Measurements from ENCODE around the gene NPTX1.
"Not testable (repeated sequence)": the region's sequence is repeated elsewhere in the genome, so short reads cannot be mapped to it uniquely, and the experiment has no call there.

The NPTX1 gene, protein sequence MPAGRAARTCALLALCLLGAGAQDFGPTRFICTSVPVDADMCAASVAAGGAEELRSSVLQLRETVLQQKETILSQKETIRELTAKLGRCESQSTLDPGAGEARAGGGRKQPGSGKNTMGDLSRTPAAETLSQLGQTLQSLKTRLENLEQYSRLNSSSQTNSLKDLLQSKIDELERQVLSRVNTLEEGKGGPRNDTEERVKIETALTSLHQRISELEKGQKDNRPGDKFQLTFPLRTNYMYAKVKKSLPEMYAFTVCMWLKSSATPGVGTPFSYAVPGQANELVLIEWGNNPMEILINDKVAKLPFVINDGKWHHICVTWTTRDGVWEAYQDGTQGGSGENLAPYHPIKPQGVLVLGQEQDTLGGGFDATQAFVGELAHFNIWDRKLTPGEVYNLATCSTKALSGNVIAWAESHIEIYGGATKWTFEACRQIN

DNA sequence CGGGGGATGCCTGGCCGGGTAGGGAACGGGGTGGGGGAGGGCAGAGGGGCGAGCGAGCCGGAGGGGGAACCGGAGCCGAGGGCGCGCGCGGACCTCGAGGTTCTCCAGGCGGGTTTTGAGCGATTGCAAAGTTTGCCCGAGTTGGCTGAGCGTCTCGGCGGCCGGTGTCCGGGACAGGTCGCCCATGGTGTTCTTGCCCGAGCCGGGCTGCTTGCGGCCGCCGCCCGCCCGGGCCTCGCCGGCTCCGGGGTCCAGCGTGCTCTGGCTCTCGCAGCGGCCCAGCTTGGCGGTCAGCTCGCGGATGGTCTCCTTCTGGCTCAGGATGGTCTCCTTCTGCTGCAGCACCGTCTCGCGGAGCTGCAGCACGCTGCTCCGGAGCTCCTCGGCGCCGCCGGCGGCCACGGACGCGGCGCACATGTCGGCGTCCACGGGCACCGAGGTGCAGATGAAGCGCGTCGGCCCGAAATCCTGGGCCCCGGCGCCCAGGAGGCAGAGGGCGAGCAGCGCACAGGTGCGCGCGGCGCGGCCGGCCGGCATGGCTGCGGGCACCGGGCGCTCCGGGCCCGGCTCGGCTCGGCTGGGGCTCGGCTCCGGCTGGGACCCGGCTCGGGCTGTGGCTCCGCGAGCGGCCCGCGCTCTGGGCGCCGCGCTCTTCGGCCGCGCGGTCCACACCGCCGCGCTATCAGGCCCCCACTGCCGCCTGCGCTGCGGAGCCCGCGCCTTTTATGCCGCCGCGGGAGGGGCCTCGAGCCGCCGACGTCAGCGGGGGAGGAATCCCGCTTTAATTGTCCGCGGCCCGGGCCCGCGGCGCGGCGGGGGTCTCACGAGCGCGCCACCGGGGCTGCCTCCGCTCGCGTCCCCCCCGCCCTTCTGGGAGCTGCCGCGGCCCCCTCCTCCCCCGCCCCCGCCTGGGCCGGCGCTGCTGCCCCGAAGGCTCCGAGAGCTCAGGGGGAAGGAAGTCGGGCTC lies at the start of gene NPTX1:
TSS of gene NPTX1 (minus strand) at position 698 of the 967 bp plus-strand sequence. CDS start at position 537, 161 bp downstream.
- DNase-seq (ENCODE audit: low read depth), result no peak

- DNase-seq (ENCODE audit: low read depth), result no peak
Observed at GRCh38 chr17:80523956-80524712, 47.7 kb upstream of the NPTX1 start.

DNA sequence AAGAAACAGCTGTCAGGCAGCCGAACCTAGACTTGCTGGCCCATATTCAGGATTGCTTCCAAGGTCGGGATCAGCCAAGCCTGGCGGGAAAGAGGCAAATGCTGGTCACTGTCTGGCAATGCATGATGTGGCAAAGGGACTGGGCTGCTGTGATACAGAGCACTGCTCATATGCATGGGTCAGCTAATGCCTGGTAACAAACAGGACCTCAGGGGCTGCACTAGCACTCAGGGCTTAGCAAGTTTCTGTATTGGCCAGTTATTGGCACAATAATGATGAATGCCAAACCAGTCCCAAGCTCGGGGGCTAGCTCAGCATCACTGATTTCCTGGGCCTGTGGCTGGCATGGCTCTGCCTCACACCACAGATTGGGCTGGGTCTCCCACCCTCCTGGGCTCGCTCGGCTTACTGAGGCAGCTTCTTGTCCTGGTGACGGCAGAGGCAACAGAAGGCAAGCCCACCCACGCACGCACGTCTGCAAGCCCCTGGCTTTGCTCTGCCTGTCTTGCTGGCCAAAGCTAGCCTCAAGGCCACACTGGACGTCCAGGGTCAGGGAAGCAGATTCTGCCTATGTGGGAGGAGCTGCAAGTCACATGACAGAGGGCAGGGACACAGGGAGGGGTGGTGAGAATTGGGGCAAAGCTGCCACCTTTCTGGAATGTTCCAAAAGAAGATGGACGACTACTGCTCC lies 46.8 kb upstream of the NPTX1 start:
- DNase-seq (ENCODE audit: low read depth), result no peak

GRCh38 chr17:80520810-80521455 lies 44.5 kb upstream of the NPTX1 start:
- no peak for DNase-seq (ENCODE audit: low read depth)

DNA sequence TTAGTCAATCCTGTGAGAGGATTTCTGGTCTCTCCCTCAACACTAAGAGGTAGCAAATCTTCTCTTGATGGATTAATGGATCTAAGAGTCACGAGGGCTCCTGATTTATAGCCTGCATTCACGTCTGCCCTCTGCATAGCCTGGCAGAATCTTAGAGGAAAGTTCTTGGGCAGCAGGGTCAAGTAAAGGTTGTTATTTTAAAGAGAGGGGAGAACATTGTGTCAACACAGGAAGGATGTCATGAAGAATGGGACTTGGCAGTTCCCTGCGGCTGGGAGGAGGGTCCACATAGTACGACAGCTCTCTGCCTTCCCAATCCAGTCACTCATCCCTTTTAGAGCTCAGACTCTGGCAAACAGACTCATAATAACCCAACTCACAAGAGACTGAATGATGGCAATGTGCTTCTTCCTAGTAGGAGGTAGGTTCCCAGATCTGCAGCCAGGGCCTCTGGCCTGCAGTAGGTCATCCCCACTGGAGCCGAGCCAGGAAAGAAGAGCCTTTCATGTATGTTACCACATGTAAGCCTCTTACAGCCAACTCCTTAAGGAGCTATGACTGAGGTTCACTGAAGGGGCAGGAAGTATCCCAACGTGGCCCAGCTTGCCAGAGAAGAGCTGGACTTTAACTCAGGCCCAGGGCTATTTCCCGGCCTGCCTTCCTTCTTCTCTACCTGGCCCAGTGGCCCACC lies 42.8 kb upstream of the NPTX1 start:
- no peak for DNase-seq (ENCODE audit: low read depth)

GRCh38 chr17:80518392-80518791 lies 42.0 kb upstream of the NPTX1 start:
- DNase-seq (ENCODE audit: low read depth), result no peak

- no peak for DNase-seq (ENCODE audit: low read depth)
Observed at GRCh38 chr17:80517641-80518040, 41.2 kb upstream of the NPTX1 start.

- DNase-seq (ENCODE audit: low read depth), result no peak
Observed at GRCh38 chr17:80516171-80516932, 39.9 kb upstream of the NPTX1 start.

DNA sequence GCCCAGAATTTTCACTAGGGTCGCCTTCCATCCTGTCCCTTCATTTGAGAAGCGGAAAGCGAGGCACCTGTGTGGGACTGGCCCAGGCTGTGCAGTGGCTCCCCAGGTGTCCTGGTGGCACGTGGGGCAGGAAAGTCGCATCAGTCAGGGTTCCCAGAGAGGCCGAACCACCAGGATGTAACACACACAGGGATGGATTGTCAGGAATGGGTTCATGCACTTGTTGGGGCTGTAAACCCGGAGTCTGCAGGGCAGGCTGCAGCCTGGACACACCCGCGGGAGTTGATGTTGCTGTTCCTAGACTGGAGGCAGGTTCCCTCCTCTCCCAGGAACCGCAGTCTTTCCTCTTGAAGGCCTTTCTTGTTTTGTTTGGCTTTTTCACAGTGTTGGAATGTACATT lies 37.5 kb upstream of the NPTX1 start:
- no peak for DNase-seq (ENCODE audit: low read depth)

DNA sequence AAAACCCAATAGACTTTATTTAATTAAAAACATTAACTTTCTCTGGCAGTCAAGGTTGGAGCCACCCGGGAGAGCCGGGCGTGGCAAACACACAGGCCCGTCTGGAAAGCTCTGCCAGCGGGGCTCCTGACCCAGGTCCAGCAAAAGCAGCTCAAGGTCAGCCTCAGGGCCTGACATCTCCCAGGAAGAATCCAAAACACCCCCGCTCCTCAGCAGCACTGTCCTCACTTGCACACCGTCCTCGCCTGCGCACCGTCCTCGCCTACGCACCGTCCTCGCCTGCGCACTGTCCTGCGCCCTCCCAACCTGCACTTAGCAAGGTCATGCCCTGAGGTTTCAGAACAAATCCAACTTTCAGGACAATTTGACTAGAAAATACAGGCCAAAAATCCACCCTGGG lies 36.8 kb upstream of the NPTX1 start:
- DNase-seq (ENCODE audit: low read depth), result no peak

- no peak for DNase-seq (ENCODE audit: low read depth)
Observed at GRCh38 chr17:80512233-80512632, 35.8 kb upstream of the NPTX1 start.

- DNase-seq (ENCODE audit: low read depth), result no peak
Observed at GRCh38 chr17:80511222-80512180, 35.1 kb upstream of the NPTX1 start.

DNA sequence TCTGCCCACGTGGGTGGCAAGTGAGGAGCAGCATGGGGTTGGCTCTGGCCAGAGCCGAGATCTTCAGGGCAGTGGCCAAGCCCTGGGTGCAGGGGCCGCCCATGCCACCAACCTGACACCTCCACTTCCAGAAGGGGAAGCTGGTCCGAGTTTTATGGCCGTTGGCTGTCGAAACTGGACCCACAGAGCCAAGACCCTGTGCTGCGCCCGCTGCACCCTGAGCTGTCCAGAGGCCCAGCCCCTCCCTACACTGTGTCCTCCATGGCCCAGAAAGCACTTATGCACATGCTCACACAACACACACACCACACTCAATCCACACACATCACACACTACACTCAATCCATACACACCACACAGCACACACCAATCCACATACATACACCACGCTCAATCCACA lies 34.4 kb upstream of the NPTX1 start:
- DNase-seq (ENCODE audit: low read depth), result no peak

- no peak for DNase-seq (ENCODE audit: low read depth)
Observed at GRCh38 chr17:80510132-80510531, 33.7 kb upstream of the NPTX1 start.

- DNase-seq (ENCODE audit: low read depth), result no peak
Observed at GRCh38 chr17:80509311-80509710, 32.9 kb upstream of the NPTX1 start.

- DNase-seq (ENCODE audit: low read depth), result no peak
Observed at GRCh38 chr17:80507965-80508364, 31.6 kb upstream of the NPTX1 start.

- not testable (repeated sequence) for DNase-seq (ENCODE audit: low read depth)
Observed at GRCh38 chr17:80507177-80507576, 30.8 kb upstream of the NPTX1 start.

DNA sequence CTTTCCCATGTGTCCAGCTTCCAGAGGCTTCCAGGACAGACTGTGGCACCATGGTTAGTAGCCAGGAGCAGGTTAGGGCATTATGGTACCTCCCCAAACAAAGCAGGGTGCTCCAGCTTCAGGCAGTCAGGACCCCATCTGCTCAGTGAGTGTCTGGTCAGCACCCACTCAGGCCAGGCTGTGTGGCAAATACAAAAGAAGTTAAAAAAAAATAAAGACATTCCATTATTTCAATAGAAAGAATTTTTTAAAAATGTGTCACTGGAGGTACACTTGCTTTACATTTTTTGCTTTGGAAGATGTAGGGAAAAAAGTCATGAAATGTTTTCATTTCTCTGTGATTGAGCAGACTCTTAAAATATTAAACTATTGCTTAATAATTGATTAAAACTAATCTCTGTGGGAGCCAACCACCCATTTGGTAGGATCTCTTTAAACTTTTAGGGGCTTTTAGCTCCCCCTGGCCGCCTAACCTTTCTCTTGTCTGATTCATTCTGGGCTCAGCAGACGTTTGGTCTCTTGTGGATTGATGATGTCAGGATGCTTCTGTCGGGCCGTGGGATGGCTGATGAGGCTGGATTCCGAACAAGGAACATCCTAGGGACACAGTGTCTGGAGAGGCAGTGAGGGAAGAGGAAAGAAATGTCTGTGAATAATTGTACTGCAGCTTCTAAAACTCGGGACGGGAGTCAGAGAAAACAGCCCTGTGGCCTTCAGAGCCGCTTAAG lies 28.4 kb upstream of the NPTX1 start:
- no peak for DNase-seq (ENCODE audit: low read depth)

Data from GM04503 (cell line).